ENCODE data around the gene TRPV2.

DNA sequence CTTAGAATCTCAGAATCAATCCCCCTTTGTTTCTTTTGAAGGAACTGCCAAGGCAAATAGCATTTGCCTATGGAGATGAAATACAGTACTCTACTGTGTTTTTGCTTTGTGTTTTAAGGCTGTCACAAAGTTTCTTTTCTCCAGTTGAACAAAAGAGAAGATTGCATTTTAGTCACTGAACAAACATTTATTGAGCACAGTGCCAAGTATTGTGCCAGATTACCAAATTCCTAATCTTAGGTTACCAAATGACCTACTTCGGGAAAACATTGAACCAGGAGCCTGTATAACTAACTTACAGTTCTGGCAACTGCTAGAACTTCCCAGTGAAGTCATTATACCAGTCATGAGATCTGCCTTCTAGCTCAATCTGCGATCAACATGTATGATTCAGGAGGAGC lies 37.4 kb upstream of the TRPV2 start:
- TF ChIP-seq POLR2A (IDR thresholded peaks at IDR 0.05) (no peak), POLR2AphosphoS5 (IDR thresholded peaks at IDR 0.05) (peak; percentile 91)
- TF ChIP-seq, protein P1, sequence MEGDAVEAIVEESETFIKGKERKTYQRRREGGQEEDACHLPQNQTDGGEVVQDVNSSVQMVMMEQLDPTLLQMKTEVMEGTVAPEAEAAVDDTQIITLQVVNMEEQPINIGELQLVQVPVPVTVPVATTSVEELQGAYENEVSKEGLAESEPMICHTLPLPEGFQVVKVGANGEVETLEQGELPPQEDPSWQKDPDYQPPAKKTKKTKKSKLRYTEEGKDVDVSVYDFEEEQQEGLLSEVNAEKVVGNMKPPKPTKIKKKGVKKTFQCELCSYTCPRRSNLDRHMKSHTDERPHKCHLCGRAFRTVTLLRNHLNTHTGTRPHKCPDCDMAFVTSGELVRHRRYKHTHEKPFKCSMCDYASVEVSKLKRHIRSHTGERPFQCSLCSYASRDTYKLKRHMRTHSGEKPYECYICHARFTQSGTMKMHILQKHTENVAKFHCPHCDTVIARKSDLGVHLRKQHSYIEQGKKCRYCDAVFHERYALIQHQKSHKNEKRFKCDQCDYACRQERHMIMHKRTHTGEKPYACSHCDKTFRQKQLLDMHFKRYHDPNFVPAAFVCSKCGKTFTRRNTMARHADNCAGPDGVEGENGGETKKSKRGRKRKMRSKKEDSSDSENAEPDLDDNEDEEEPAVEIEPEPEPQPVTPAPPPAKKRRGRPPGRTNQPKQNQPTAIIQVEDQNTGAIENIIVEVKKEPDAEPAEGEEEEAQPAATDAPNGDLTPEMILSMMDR (IDR thresholded peaks at IDR 0.05), result no peak
